NOMO-1 treated with dmso at 0.1 percent for 144 hours (cell line): Measurements from ENCODE around the gene NR2E3.
"Not testable (repeated sequence)": the region's sequence is repeated elsewhere in the genome, so short reads cannot be mapped to it uniquely, and the experiment has no call there.

Experiments
- DNase-seq: peaks from one replicate; lab custom pipeline; 2025; ENCODE audit not compliant: unreplicated experiment; lab: John Stamatoyannopoulos, UW

The NR2E3 gene

GRCh38 chr15:71813723-71814470 lies 3.5 kb downstream of the NR2E3 start:
- DNase-seq: no peak

GRCh38 chr15:71815301-71815700 lies 4.9 kb downstream of the NR2E3 start:
- DNase-seq: no peak

- no peak for DNase-seq
These were observed 7.0 kb downstream of the NR2E3 start for GRCh38 chr15:71817351-71817750.

GRCh38 chr15:71820127-71820526 lies 9.8 kb downstream of the NR2E3 start:
- no peak for DNase-seq

- DNase-seq: no peak
These were observed 11.3 kb downstream of the NR2E3 start for GRCh38 chr15:71821547-71822129.

- no peak for DNase-seq
These were observed 12.7 kb downstream of the NR2E3 start for GRCh38 chr15:71822890-71823630.

- DNase-seq: no peak
These were observed 13.4 kb downstream of the NR2E3 start for GRCh38 chr15:71823801-71824200.

- no peak for DNase-seq
These were observed 14.8 kb downstream of the NR2E3 start for GRCh38 chr15:71825021-71825730.

- DNase-seq: no peak
These were observed 15.8 kb downstream of the NR2E3 start for GRCh38 chr15:71826196-71826595.

- no peak for DNase-seq
These were observed 20.6 kb downstream of the NR2E3 start for GRCh38 chr15:71830981-71831380.

GRCh38 chr15:71841563-71841962 lies 31.2 kb downstream of the NR2E3 start:
- DNase-seq: no peak

- DNase-seq: no peak
These were observed 34.6 kb downstream of the NR2E3 start for GRCh38 chr15:71844916-71845315.

GRCh38 chr15:71853543-71853942 lies 43.2 kb downstream of the NR2E3 start:
- no peak for DNase-seq

- DNase-seq: not testable (repeated sequence)
These were observed 47.9 kb downstream of the NR2E3 start for GRCh38 chr15:71858232-71858631.
